H9 (cell line): ENCODE measurements around the gene CDKL4. TPM values are rescaled to one million over a fixed set of nuclear protein-coding genes. Genes with fewer than 3 reads are reported as not detected.

Experiments
- DNase-seq: peaks from one replicate; pipeline ENCODE4 v3.0.0-alpha.2; 2017
- H2AFZ ChIP-seq: one replicate; pipeline ENCODE4 v1.6.1; 2013; ENCODE audit warnings: mild to moderate bottlenecking, low read length, control low read depth, moderate library complexity
- H2AK5ac ChIP-seq: 2 replicates; pipeline ENCODE4 v1.6.1; 2013; ENCODE audit warnings: low read length, control low read depth, mixed read lengths; ENCODE audit not compliant: insufficient read length
- H2BK120ac ChIP-seq: one replicate; pipeline ENCODE4 v1.6.1; 2013; ENCODE audit warnings: low read depth, mild to moderate bottlenecking, low read length, control low read depth, inconsistent platforms; ENCODE audit not compliant: poor library complexity, severe bottlenecking
- H2BK12ac ChIP-seq: 2 replicates; pipeline ENCODE4 v1.6.1; 2013; ENCODE audit warnings: low read length, control low read depth, mixed read lengths, low read depth; ENCODE audit not compliant: insufficient read length
- H2BK15ac ChIP-seq: 2 replicates; pipeline ENCODE4 v1.6.1; 2013; ENCODE audit warnings: low read depth, low read length, control low read depth
- H2BK20ac ChIP-seq: one replicate; pipeline ENCODE4 v1.6.1; 2013; ENCODE audit warnings: low read depth, mild to moderate bottlenecking, low read length, control low read depth, inconsistent platforms; ENCODE audit not compliant: poor library complexity, severe bottlenecking
- H2BK5ac ChIP-seq: 2 replicates; pipeline ENCODE4 v1.6.1; 2013; ENCODE audit warnings: low read length, control low read depth, mixed read lengths; ENCODE audit not compliant: insufficient read length
- H3K14ac ChIP-seq: 2 replicates; pipeline ENCODE4 v1.6.1; 2013; ENCODE audit warnings: low read length, control low read depth; ENCODE audit not compliant: insufficient read depth
- H3K18ac ChIP-seq: 2 replicates; pipeline ENCODE4 v1.6.1; 2013; ENCODE audit warnings: low read depth, mild to moderate bottlenecking, mixed read lengths, low read length, control low read depth; ENCODE audit not compliant: insufficient read length
- H3K23ac ChIP-seq: 2 replicates; pipeline ENCODE4 v1.6.1; 2013; ENCODE audit warnings: low read length, control low read depth, mixed read lengths, low read depth; ENCODE audit not compliant: insufficient read length
- H3K23me2 ChIP-seq: 2 replicates; pipeline ENCODE4 v1.6.1; 2013; ENCODE audit warnings: low read depth, mild to moderate bottlenecking, mixed read lengths, low read length, control low read depth; ENCODE audit not compliant: insufficient read length, poor library complexity, severe bottlenecking
- H3K27ac ChIP-seq: 2 replicates; pipeline ENCODE4 v1.5.1; 2013; ENCODE audit warnings: low read length, control low read depth, mixed read lengths, low read depth; ENCODE audit not compliant: insufficient read length
- H3K27me3 ChIP-seq: 2 replicates; pipeline ENCODE4 v1.6.1; 2013; ENCODE audit warnings: low read length, control low read depth, inconsistent platforms; ENCODE audit not compliant: insufficient read depth
- H3K4ac ChIP-seq: 2 replicates; pipeline ENCODE4 v1.6.1; 2013; ENCODE audit warnings: low read depth, mild to moderate bottlenecking, control low read depth, inconsistent platforms, low read length, moderate library complexity
- H3K4me1 ChIP-seq: 2 replicates; pipeline ENCODE4 v1.6.1; 2013; ENCODE audit warnings: low read length, control low read depth, inconsistent platforms; ENCODE audit not compliant: insufficient read depth
- H3K4me2 ChIP-seq: 2 replicates; pipeline ENCODE4 v1.6.1; 2013; ENCODE audit warnings: low read length, control low read depth, mixed read lengths; ENCODE audit not compliant: insufficient read length, insufficient read depth
- H3K56ac ChIP-seq: 2 replicates; pipeline ENCODE4 v1.6.1; 2013; ENCODE audit warnings: low read depth, mild to moderate bottlenecking, mixed read lengths, low read length, control low read depth; ENCODE audit not compliant: insufficient read length
- H3K79me1 ChIP-seq: 2 replicates; pipeline ENCODE4 v1.6.1; 2013; ENCODE audit warnings: low read depth, mild to moderate bottlenecking, moderate library complexity, low read length, control low read depth, inconsistent platforms; ENCODE audit not compliant: insufficient read depth, poor library complexity, severe bottlenecking
- H3K79me2 ChIP-seq: 2 replicates; pipeline ENCODE4 v1.6.1; 2013; ENCODE audit warnings: low read length, control low read depth, inconsistent platforms; ENCODE audit not compliant: insufficient read depth
- H3K9ac ChIP-seq: 2 replicates; pipeline ENCODE4 v1.6.1; 2013; ENCODE audit warnings: low read length, control low read depth, mixed read lengths; ENCODE audit not compliant: insufficient read length; ENCODE audit errors: extremely low read depth
- H3K9me3 ChIP-seq: one replicate; pipeline ENCODE4 v1.6.1; 2013; ENCODE audit warnings: low read depth, low read length, inconsistent platforms; ENCODE audit not compliant: control insufficient read depth
- H3T11ph ChIP-seq: one replicate; pipeline ENCODE4 v1.6.1; 2013; ENCODE audit warnings: mild to moderate bottlenecking, low read length, control low read depth, inconsistent platforms
- H4K20me1 ChIP-seq: one replicate; pipeline ENCODE4 v1.6.1; 2013; ENCODE audit not compliant: control insufficient read depth, insufficient read length, insufficient read depth
- H4K5ac ChIP-seq: 2 replicates; pipeline ENCODE4 v1.6.1; 2013; ENCODE audit warnings: low read depth, mild to moderate bottlenecking, mixed read lengths, low read length, control low read depth; ENCODE audit not compliant: insufficient read length
- H4K8ac ChIP-seq: replicated peaks from 2 replicates; pipeline ENCODE4 v1.6.1; 2013; ENCODE audit warnings: low read length, control low read depth, mixed read lengths, low read depth; ENCODE audit not compliant: insufficient read length
- H4K91ac ChIP-seq: 2 replicates; pipeline ENCODE4 v1.6.1; 2013; ENCODE audit warnings: low read depth, mild to moderate bottlenecking, moderate library complexity, mixed read lengths, low read length, control low read depth; ENCODE audit not compliant: insufficient read length
- H3K27ac Mint-ChIP-seq, 3 experiments: 2 replicates in 2 of 3; 3 replicates in 1 of 3; pipeline ENCODE4 v1.8.0; 2020 to 2021; ENCODE audit warnings: mixed read lengths in 3 of 3, mild to moderate bottlenecking in 1 of 3, moderate library complexity in 1 of 3
- H3K27me3 Mint-ChIP-seq: 2 replicates; pipeline ENCODE4 v1.8.0; 2021; ENCODE audit warnings: low read depth, mild to moderate bottlenecking, moderate library complexity, mixed read lengths
- H3K36me3 Mint-ChIP-seq, 3 experiments: 2 replicates in 2 of 3; 3 replicates in 1 of 3; pipeline ENCODE4 v1.8.0; 2020 to 2021; ENCODE audit warnings: low read depth in 3 of 3, mixed read lengths in 3 of 3; ENCODE audit not compliant: insufficient read depth in 1 of 3
- H3K4me1 Mint-ChIP-seq, 2 experiments: 2 replicates each; pipeline ENCODE4 v1.8.0; 2020; ENCODE audit warnings: mixed read lengths in 2 of 2
- H3K4me3 Mint-ChIP-seq, 2 experiments: 2 replicates in 1 of 2; 3 replicates in 1 of 2; pipeline ENCODE4 v1.8.0; 2020 to 2021; ENCODE audit warnings: mild to moderate bottlenecking in 2 of 2, mixed read lengths in 2 of 2, moderate library complexity in 1 of 2
- H3K9me3 Mint-ChIP-seq, 2 experiments: 2 replicates in 1 of 2; 3 replicates in 1 of 2; pipeline ENCODE4 v1.8.0; 2020; ENCODE audit warnings: mild to moderate bottlenecking in 2 of 2, mixed read lengths in 2 of 2, moderate library complexity in 1 of 2
- CTCF ChIP-seq: fragments of 200-600 bp; sonication (generic); conservative IDR thresholded peaks from 3 replicates; pipeline ENCODE4 v1.8.0; 2021; ENCODE audit warnings: antibody characterized with exemption, mild to moderate bottlenecking
- WGBS: extraction: QIAGEN DNeasy Blood & Tissue Kit; methylation state at CpG from one replicate; pipeline ENCODE4 v1.1.7; 2013; ENCODE audit warnings: missing lambda C conversion rate, low lambda C conversion rate, mixed read lengths; ENCODE audit not compliant: insufficient read length; ENCODE audit errors: extremely low coverage; 5-methylcytosine and 5-hydroxymethylcytosine counted together
- total RNA-seq: library from RNA; stranded (reverse); gene quantifications from 2 replicates; pipeline ENCODE4 v1.2.1, GENCODE V29; 2021

CDKL4 gene
- total RNA-seq, 1 experiment from 2014 or later = not detected

GRCh38 chr2:39240758-39241157, 3.0 kb downstream of the CDKL4 start:
- H3K4ac ChIP-seq = no peak overlapping the region
- no peaks in the 10 kb centered on the region for H3K79me1 ChIP-seq
- no peak overlapping the region for H4K8ac ChIP-seq
- no peaks in the 10 kb centered on the region for H3K4me1 ChIP-seq
- H2BK120ac ChIP-seq = no peak overlapping the region
- H4K91ac ChIP-seq = no peak overlapping the region
- Mint-ChIP-seq H3K27me3 (no peaks in the 10 kb centered on the region), H3K4me1 (peaks cover 7 to 32% of the 10 kb centered on the region in 2 experiments), H3K27ac (no peak overlapping the region), H3K4me3 (no peak overlapping the region), H3K9me3 (peaks cover 17 to 18% of the 10 kb centered on the region in 2 experiments), H3K36me3 (peaks cover 12 to 28% (median 15%) of the 10 kb centered on the region in 3 experiments)
- no peak overlapping the region for H4K5ac ChIP-seq
- no peak overlapping the region for H3K4me2 ChIP-seq
- H3K79me2 ChIP-seq = no peaks in the 10 kb centered on the region
- no peak overlapping the region for H2BK20ac ChIP-seq
- no CpG with 5 or more reads among the region's 6 CpGs for WGBS
- H2BK15ac ChIP-seq = no peak overlapping the region
- no peak overlapping the region for H3K27ac ChIP-seq
- H3K56ac ChIP-seq = no peak overlapping the region
- DNase-seq = no peak
- H3K9ac ChIP-seq = no peak overlapping the region
- H3K23ac ChIP-seq = no peak overlapping the region
- H2AK5ac ChIP-seq = no peak overlapping the region
- H3K14ac ChIP-seq = no peak overlapping the region
- no peak overlapping the region for H3T11ph ChIP-seq
- TF ChIP-seq CTCF = no peak
- no peaks in the 10 kb centered on the region for H3K9me3 ChIP-seq
- H3K27me3 ChIP-seq = no peaks in the 10 kb centered on the region
- H2AFZ ChIP-seq = no peak overlapping the region
- no peak overlapping the region for H3K18ac ChIP-seq
- H2BK12ac ChIP-seq = no peak overlapping the region
- H4K20me1 ChIP-seq = no peaks in the 10 kb centered on the region
- no peaks in the 10 kb centered on the region for H3K23me2 ChIP-seq
- no peak overlapping the region for H2BK5ac ChIP-seq
